Dermis blood vessel endothelial cell (primary cell): ENCODE results near the gene MARCHF7. TPM values are rescaled to one million over a fixed set of nuclear protein-coding genes. Genes with fewer than 3 reads are reported as not detected.
A peak's percentile ranks its signal among the peaks of the same experiment; 100 is the strongest.
"Not testable (repeated sequence)": the region's sequence is repeated elsewhere in the genome, so short reads cannot be mapped to it uniquely, and the experiment has no call there.

Experiments
- DNase-seq: peaks from one replicate; pipeline ENCODE4 v3.0.0; 2010
- total RNA-seq: library from RNA; depleted of rRNA; stranded (reverse); fragments of >200 nt; gene quantifications from 2 replicates; pipeline ENCODE4 v1.2.3, GENCODE V29; 2014

The MARCHF7 gene, protein sequence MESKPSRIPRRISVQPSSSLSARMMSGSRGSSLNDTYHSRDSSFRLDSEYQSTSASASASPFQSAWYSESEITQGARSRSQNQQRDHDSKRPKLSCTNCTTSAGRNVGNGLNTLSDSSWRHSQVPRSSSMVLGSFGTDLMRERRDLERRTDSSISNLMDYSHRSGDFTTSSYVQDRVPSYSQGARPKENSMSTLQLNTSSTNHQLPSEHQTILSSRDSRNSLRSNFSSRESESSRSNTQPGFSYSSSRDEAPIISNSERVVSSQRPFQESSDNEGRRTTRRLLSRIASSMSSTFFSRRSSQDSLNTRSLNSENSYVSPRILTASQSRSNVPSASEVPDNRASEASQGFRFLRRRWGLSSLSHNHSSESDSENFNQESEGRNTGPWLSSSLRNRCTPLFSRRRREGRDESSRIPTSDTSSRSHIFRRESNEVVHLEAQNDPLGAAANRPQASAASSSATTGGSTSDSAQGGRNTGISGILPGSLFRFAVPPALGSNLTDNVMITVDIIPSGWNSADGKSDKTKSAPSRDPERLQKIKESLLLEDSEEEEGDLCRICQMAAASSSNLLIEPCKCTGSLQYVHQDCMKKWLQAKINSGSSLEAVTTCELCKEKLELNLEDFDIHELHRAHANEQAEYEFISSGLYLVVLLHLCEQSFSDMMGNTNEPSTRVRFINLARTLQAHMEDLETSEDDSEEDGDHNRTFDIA
- 174 and 193 TPM in 2 replicates for total RNA-seq

- DNase-seq, result peak; percentile 98
Observed at GRCh38 chr2:159712143-159712928, at the start of gene MARCHF7. MARCHF7 (plus strand) TSS chr2:159712506; CDS start chr2:159729023, 16,517 bp downstream.

DNA sequence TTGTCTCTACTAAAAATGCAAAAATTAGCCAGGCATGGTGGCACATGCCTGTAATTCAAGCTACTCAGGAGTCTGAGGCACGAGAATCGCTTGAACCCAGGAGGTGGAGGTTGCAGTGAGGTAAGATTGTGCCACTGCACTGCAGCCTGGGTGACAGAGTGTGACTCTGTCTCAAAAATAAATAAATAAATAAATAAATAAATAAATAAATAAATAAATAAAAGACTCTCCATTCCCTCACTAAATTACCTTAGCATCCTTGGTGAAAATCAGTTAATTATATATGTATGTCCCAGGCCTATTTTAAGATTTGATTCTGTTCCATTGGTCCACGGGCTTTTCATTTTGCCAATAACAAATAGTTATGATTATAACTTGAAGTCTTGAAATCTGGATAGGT is 44.9 kb upstream of the MARCHF7 start:
- DNase-seq, result not testable (repeated sequence)

DNA sequence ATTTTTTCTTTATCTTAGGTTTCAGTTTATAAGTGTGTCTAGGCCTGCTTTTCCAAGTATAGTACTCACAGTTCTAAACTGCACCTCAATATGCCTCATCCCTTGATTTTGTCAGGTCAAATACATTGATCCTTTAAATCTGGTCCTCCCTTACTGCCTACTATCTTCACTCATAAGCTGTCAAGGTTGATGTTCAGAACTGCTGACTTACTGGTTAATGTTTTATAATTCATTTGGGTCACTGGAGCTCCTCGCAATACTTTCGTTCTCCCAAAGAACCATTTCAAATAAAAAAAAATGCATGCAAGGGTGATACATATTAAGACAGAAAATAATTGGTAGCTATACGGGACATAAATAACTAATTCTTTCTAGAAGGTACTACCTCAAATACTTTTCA is 41.3 kb upstream of the MARCHF7 start:
- DNase-seq, result no peak

DNA sequence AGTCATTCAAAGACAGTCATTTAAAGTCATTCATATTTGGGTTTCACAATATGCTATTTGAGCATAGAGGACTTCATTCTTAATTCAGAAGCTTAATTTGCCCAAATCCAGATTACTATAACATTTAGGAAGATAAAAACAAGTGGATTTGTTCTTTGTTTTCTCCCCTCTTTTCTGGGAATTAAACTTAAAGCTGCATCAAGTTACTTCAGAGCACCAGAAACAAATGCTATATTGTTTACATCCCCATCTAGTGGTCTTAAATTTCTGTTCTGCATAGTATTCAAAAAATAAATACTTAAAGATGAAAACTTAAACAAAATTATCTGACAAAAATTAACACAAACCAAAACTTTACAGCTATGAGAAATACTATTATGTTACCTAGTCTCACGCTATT is 34.7 kb upstream of the MARCHF7 start:
- DNase-seq, result peak; percentile 48

GRCh38 chr2:159680692-159681091 is 31.6 kb upstream of the MARCHF7 start:
- DNase-seq, result no peak

DNA sequence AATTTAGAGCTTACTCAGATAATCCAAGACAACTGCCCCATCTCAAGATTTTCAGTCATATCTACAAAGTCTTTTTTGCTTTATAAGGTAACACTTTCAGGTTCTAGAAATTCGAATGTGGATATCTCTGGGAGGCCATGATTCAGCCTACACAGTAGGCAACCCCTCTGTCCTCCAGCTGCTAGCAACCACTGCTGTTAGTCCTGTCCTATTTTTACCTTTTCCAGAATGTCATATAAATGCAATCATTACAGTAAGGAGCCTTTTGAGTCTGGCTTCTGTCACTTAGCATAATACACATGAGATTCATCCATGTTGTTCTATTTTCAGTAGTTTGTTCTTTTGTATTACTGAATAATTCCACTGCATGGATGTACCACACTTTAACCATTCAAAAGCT is 28.5 kb upstream of the MARCHF7 start:
- no peak for DNase-seq

- peak; percentile 49 for DNase-seq
Observed at GRCh38 chr2:159684796-159685195, 27.5 kb upstream of the MARCHF7 start.

- no peak for DNase-seq
Observed at GRCh38 chr2:159694500-159695040, 17.7 kb upstream of the MARCHF7 start.

DNA sequence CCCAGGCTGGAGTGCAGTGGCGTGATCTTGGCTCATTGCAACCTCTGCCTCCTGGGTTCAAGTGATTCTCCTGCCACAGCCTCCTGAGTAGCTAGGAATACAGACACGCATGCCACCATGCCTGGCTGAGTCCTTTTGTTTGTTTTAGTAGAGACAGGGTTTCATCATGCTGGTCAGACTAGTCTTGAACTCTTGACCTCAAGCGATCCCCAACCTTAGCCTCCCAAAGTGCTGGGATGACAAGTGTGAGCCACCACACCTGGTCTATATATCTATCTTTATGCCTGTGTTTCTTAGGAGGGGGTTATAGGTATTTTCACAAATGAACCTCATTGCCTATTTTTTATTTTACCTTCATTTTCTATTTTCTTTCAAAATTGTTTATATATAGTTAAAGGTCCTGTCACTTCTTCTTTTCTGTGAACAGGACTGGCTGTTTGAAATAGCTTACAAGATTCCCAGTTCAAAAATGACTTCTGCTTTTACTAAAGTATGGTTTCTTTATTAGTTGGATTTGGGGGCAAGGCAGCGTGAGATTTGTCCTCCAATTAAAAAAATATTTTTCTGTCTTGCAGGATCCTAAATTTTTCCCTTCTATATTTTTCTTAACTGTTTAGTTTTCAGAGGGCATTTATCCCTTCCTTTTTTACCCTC is 16.4 kb upstream of the MARCHF7 start:
- no peak for DNase-seq

DNA sequence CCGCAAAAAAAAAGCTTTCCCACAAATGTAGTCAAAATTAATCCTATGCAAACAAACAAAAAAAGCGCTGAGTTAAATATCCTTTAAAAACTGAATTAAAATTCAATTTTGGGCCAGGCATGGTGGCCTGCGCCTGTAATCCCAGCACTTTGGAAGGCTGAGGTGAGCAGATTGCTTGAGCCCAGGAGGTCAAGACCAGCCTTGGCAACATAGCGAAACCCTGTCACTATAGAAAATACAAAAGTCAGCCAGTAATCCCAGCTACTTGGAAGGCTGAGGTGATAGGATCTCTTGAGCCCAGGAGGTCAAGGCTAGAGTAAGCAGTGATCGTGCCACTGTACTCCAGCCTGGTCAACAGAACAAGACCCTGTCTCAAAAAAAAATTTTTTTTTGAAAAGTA is 8.8 kb upstream of the MARCHF7 start:
- no peak for DNase-seq

GRCh38 chr2:159706385-159706980 is 5.8 kb upstream of the MARCHF7 start:
- no peak for DNase-seq

GRCh38 chr2:159708066-159708760 is 4.1 kb upstream of the MARCHF7 start:
- no peak for DNase-seq

GRCh38 chr2:159710601-159711180 is 1.6 kb upstream of the MARCHF7 start:
- DNase-seq, result peak; percentile 87

DNA sequence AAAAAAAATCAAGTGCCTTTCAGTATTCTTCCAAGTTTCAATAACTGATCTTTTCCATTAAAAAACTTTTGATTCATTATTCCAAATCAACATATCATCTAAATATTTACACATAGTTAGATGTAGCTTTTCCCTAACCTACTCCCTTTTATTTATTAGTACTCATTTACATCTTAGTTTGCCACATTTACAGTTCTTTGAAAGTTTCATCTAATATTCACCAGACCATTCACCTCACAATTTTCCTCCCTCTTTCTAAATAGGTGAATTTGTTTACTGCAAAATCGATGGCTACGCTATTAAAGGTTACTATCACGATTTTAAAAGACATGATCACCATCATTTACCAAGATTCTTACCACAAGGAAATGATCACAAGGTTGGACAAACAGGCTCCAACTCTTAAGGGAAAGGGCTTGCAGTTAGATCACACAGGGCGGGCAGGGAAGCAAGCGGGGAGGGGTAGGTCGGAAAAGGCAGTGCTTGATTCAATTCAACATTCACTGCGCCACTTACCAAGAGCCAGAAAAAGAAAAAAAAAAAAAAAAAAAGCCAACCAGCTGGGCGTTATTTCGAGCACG is 654 bp upstream of the MARCHF7 start:
- DNase-seq, result no peak

GRCh38 chr2:159712929-159713420 is 669 bp downstream of the MARCHF7 start:
- peak; percentile 41 for DNase-seq

- peak; percentile 55 for DNase-seq
Observed at GRCh38 chr2:159713631-159714246, 1.4 kb downstream of the MARCHF7 start.

DNA sequence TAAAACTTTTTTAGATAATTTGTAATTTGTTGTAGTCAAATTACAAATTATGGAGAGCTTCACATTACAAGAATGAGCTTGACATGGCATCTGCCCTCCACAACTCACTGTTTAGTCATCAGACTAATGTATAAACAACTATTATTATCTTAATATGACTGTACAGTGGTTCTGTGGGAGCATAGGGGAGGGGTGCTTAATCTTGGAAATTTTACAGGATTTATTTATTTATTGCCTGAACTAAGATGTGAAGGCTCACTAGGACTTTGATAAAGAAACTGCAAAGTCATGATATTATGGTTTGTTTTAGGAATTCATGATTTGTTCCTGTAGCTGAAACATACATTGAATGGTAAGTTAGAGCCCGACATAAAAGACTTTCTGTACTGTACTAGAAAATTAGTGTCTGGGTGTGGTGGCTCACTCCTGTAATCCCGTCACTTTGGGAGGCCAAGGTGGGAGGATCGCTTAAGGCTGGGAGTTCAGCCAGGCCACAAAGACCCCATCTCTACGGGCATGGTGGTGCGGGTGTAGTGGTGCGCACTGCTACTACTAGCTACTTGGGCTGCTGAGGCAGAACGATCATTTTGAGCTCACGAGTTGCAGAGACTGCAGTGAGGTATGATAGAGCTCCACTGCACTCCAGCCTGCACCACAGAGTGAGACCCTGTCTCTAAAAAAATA is 2.1 kb downstream of the MARCHF7 start:
- DNase-seq, result peak; percentile 51

DNA sequence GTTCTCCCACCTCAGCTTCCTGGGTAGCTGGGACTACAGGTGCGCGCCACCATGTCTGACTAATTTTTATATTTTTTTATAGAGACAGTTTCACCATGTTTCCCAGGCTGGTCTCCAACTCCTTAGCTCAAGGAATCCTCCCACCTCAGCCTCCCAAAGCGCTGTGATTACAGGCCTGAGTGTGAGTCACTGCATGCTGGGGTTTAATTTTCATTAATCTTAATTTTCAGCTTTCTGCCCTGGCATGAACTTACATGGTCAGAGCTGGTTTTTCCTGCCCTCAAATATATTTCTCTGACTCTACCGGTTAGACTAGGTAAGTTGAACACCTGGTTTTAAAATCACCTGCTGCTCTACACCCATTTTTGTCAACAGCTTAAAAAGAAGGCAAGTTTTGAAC is 3.1 kb downstream of the MARCHF7 start:
- no peak for DNase-seq

GRCh38 chr2:159716409-159716808 is 4.1 kb downstream of the MARCHF7 start:
- not testable (repeated sequence) for DNase-seq
